BJ (cell line): ENCODE measurements around the gene DPM2. TPM values are rescaled to one million over a fixed set of nuclear protein-coding genes. Genes with fewer than 3 reads are reported as not detected.

Experiments used
- CTCF ChIA-PET: fragments of 350-600 bp; formaldehyde crosslinking; extraction: SDS; loops from one replicate; lab custom pipeline; 2021; ENCODE audit warnings: antibody characterized with exemption, inconsistent platforms; lab: Yijun Ruan, JAX
- POLR2A ChIA-PET: fragments of 300-600 bp; sonication (Branson Sonifier 250); formaldehyde crosslinking; extraction: SDS; loops from one replicate; lab custom pipeline; 2021; ENCODE audit warnings: antibody characterized with exemption; lab: Charles Lee
- DNase-seq: peaks from one replicate; pipeline ENCODE4 v3.0.0-alpha.2; 2011; ENCODE audit warnings: low read depth
- H3K27me3 ChIP-seq: 2 replicates; pipeline ENCODE4 v1.6.0; 2011; ENCODE audit warnings: low read length; ENCODE audit not compliant: control insufficient read depth, insufficient read depth
- H3K36me3 ChIP-seq: 2 replicates; pipeline ENCODE4 v1.5.1; 2011; ENCODE audit warnings: low read length; ENCODE audit not compliant: control insufficient read depth, insufficient read depth
- H3K4me3 ChIP-seq: 2 replicates; pipeline ENCODE4 v1.5.1; 2011; ENCODE audit warnings: low read depth, mild to moderate bottlenecking, control low read depth, low read length
- polyA plus RNA-seq: library from polyadenylated mRNA; depleted of rRNA; stranded (reverse); fragments of >200 nt; gene quantifications from 2 replicates; pipeline ENCODE4 v1.2.3, GENCODE V29; 2011
- TF ChIP-seq, protein P1 (sequence below): IDR thresholded peaks from 2 replicates; pipeline ENCODE4 v1.5.1; 2011; ENCODE audit warnings: low read depth, mild to moderate bottlenecking, control low read depth, inconsistent platforms, low read length, moderate library complexity; ENCODE audit not compliant: insufficient read depth

The DPM2 gene
- polyA plus RNA-seq, 1 experiment, result 55.3 TPM

DNA sequence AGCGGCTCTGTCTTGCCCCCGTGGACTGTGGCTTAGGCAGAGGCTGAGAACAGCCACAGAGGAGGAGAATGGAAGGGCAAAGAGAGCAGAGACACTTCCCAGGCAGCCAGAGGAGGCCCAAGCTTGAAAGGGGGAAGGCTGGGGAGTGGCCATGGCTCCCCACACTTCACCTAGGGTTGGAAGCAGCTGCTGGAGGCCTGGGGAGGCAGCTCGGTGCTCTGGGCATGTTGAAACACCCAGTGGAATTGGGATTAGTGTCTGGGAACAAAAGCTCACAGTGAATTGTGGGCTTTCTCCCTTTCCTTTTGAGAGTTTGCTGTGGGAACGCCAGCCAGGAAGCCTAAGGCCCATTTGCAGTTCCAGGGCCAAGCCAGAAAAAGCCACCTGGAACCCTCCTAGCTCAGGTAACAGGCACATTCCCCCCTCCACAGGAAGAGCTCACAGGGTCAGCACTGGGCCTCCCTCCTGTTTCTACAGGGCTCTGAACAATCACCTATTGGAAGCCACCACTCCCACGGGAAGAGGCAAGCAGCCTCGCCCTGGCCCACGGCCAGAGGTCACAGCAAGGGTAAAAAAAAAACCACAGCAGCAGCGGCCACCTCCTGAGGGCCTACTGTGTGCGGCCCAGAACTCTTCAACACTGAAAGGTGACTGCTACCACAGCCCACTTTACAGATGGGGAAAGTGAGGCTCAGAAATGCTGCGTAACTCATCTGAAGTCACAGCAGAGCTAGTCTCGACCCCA lies 22.9 kb upstream of the DPM2 start:
- TF ChIP-seq, protein P1, sequence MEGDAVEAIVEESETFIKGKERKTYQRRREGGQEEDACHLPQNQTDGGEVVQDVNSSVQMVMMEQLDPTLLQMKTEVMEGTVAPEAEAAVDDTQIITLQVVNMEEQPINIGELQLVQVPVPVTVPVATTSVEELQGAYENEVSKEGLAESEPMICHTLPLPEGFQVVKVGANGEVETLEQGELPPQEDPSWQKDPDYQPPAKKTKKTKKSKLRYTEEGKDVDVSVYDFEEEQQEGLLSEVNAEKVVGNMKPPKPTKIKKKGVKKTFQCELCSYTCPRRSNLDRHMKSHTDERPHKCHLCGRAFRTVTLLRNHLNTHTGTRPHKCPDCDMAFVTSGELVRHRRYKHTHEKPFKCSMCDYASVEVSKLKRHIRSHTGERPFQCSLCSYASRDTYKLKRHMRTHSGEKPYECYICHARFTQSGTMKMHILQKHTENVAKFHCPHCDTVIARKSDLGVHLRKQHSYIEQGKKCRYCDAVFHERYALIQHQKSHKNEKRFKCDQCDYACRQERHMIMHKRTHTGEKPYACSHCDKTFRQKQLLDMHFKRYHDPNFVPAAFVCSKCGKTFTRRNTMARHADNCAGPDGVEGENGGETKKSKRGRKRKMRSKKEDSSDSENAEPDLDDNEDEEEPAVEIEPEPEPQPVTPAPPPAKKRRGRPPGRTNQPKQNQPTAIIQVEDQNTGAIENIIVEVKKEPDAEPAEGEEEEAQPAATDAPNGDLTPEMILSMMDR, result no peak
- CTCF ChIA-PET, result interaction anchor here (0.7 to 5.9 kb wide), 3 partner anchors 11 to 74 kb away, joined by 3 to 56 read pairs (median 12); no protein-coding TSS in a partner anchor
- no peaks in the 10 kb centered on the region for H3K27me3 ChIP-seq
- no peak for DNase-seq
- POLR2A ChIA-PET, result no interaction called here
- H3K36me3 ChIP-seq, result no peaks in the 10 kb centered on the region; the same call in 1 of the 2 replicates
- no peak overlapping the region for H3K4me3 ChIP-seq

DNA sequence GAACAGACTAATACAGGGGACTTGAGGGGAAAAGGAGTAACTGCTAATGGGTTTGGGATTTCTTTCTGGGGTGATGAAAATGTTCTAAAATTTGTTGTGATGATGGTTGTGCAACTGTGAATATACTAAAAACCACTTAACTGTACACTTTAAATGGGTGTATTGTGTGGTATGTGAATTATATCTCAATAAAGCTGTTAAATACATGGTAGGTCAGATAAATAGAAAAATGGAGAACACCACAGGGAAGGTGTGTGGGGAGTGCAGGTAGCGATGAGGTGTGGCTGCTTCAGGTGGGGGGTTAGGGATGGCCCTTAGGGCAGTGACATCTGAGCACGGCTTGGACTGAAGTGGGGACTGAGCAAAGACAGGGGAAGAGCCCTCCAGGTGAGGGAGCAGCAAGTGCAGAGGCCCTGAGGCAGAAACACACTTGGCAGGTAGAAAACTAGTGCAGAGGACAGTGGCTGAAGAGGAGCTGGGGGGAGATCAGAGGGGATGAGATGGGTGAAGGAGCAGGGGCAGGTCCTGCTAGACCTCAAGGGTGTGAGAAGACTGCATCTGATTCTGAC lies 22.3 kb upstream of the DPM2 start:
- TF ChIP-seq, protein P1, result no peak
- no peak for DNase-seq
- POLR2A ChIA-PET, result no interaction called here
- no peaks in the 10 kb centered on the region for H3K27me3 ChIP-seq
- CTCF ChIA-PET, result interaction anchor here (0.7 to 5.9 kb wide), 4 partner anchors 10 to 114 kb away, joined by 3 to 56 read pairs (median 8); no protein-coding TSS in a partner anchor
- H3K36me3 ChIP-seq, result no peaks in the 10 kb centered on the region; the same call in 1 of the 2 replicates
- H3K4me3 ChIP-seq, result no peak overlapping the region

DNA sequence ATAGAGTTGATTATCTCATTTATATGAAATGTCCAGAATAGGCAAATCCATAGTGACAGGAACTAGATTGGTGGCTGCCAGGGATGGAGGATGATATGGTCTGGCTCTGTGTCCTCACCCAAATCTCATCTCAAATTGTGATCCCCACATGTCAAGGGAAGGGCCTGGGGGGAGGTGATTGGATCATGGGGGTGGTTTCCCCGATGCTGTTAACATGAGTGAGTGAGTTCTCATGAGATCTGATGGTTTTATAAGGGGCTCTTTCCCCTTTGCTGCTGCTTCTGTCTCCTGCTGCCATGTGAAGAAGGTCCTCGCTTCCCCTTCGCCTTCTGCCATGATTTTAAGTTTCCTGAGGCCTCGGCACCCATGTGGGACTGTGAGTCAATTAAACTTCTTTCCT lies 21.7 kb upstream of the DPM2 start:
- CTCF ChIA-PET, result interaction anchor here (0.6 to 5.9 kb wide), 3 partner anchors 15 to 114 kb away, joined by 3 to 56 read pairs (median 3); no protein-coding TSS in a partner anchor
- H3K36me3 ChIP-seq, result no peaks in the 10 kb centered on the region; the same call in 1 of the 2 replicates
- TF ChIP-seq, protein P1, result no peak
- POLR2A ChIA-PET, result no interaction called here
- no peaks in the 10 kb centered on the region for H3K27me3 ChIP-seq
- H3K4me3 ChIP-seq, result no peak overlapping the region
- no peak for DNase-seq

GRCh38 chr9:127958728-127959127 lies 21.1 kb upstream of the DPM2 start:
- POLR2A ChIA-PET, result no interaction called here
- Histone ChIP-seq H3K36me3 (no peaks in the 10 kb centered on the region; the same call in 1 of the 2 replicates), H3K27me3 (no peaks in the 10 kb centered on the region), H3K4me3 (no peak overlapping the region)
- DNase-seq, result no peak
- CTCF ChIA-PET, result interaction anchor here (0.6 to 5.9 kb wide), 2 partner anchors 15 to 68 kb away, joined by 3 to 56 read pairs; no protein-coding TSS in a partner anchor
- TF ChIP-seq, protein P1, result no peak
